Measurements from ENCODE around the gene PTRHD1.

The PTRHD1 gene

GRCh38 chr2:24832073-24832461 is 38.9 kb upstream of the PTRHD1 start:
- in situ Hi-C loops (cut with MboI; ENCODE audit: low pct_unique_long_range_greater_than_20kb, low sequenced_read_pairs) = loop anchor here (25.0 kb wide), 1 partner anchor 420 kb away; no protein-coding TSS in a partner anchor
- no peak for DNase-seq

- DNase-seq = no peak
- in situ Hi-C loops (cut with MboI; ENCODE audit: low pct_unique_long_range_greater_than_20kb, low sequenced_read_pairs) = loop anchor here (25.0 kb wide), 1 partner anchor 419 kb away; no protein-coding TSS in a partner anchor
Observed at GRCh38 chr2:24831221-24832072, 38.3 kb upstream of the PTRHD1 start.

- in situ Hi-C loops (cut with MboI; ENCODE audit: low pct_unique_long_range_greater_than_20kb, low sequenced_read_pairs) = loop anchor here (25.0 kb wide), 1 partner anchor 418 kb away; no protein-coding TSS in a partner anchor
- DNase-seq = no peak
Observed at GRCh38 chr2:24830786-24831185, 37.6 kb upstream of the PTRHD1 start.

- in situ Hi-C loops (cut with MboI; ENCODE audit: low pct_unique_long_range_greater_than_20kb, low sequenced_read_pairs) = loop anchor here (25.0 kb wide), 1 partner anchor 418 kb away; no protein-coding TSS in a partner anchor
- DNase-seq = no peak
Observed at GRCh38 chr2:24830351-24830750, 37.2 kb upstream of the PTRHD1 start.

GRCh38 chr2:24828238-24828996 is 35.2 kb upstream of the PTRHD1 start:
- in situ Hi-C loops (cut with MboI; ENCODE audit: low pct_unique_long_range_greater_than_20kb, low sequenced_read_pairs) = loop anchor here (25.0 kb wide), 1 partner anchor 416 kb away; no protein-coding TSS in a partner anchor
- DNase-seq = no peak

- peak; percentile 77 for DNase-seq
- in situ Hi-C loops (cut with MboI; ENCODE audit: low pct_unique_long_range_greater_than_20kb, low sequenced_read_pairs) = loop anchor here (25.0 kb wide), 1 partner anchor 415 kb away; no protein-coding TSS in a partner anchor
Observed at GRCh38 chr2:24827321-24828237, 34.4 kb upstream of the PTRHD1 start.

- DNase-seq = no peak
- in situ Hi-C loops (cut with MboI; ENCODE audit: low pct_unique_long_range_greater_than_20kb, low sequenced_read_pairs) = loop anchor here (25.0 kb wide), 1 partner anchor 414 kb away; no protein-coding TSS in a partner anchor
Observed at GRCh38 chr2:24826773-24827145, 33.6 kb upstream of the PTRHD1 start.

GRCh38 chr2:24825883-24826772 is 32.9 kb upstream of the PTRHD1 start:
- in situ Hi-C loops (cut with MboI; ENCODE audit: low pct_unique_long_range_greater_than_20kb, low sequenced_read_pairs) = loop anchor here (25.0 kb wide), 1 partner anchor 414 kb away; no protein-coding TSS in a partner anchor
- no peak for DNase-seq

GRCh38 chr2:24824966-24825882 is 32.0 kb upstream of the PTRHD1 start:
- peak; percentile 48 for DNase-seq

GRCh38 chr2:24824071-24824588 is 30.9 kb upstream of the PTRHD1 start:
- in situ Hi-C loops (cut with MboI; ENCODE audit: low pct_unique_long_range_greater_than_20kb, low sequenced_read_pairs) = no loop called here
- DNase-seq = no peak

More at GRCh38 chr2:24824966-24825882, 32.0 kb upstream of the PTRHD1 start:
- in situ Hi-C loops (cut with MboI; ENCODE audit: low pct_unique_long_range_greater_than_20kb, low sequenced_read_pairs) = loop anchor here (25.0 kb wide), 1 partner anchor 413 kb away; no protein-coding TSS in a partner anchor

- DNase-seq = no peak
- in situ Hi-C loops (cut with MboI; ENCODE audit: low pct_unique_long_range_greater_than_20kb, low sequenced_read_pairs) = no loop called here
Observed at GRCh38 chr2:24822049-24822706, 29.0 kb upstream of the PTRHD1 start.

- in situ Hi-C loops (cut with MboI; ENCODE audit: low pct_unique_long_range_greater_than_20kb, low sequenced_read_pairs) = no loop called here
- no peak for DNase-seq
Observed at GRCh38 chr2:24821433-24821891, 28.3 kb upstream of the PTRHD1 start.

GRCh38 chr2:24820598-24821432 is 27.6 kb upstream of the PTRHD1 start:
- in situ Hi-C loops (cut with MboI; ENCODE audit: low pct_unique_long_range_greater_than_20kb, low sequenced_read_pairs) = no loop called here
- no peak for DNase-seq

- no peak for DNase-seq
- in situ Hi-C loops (cut with MboI; ENCODE audit: low pct_unique_long_range_greater_than_20kb, low sequenced_read_pairs) = no loop called here
Observed at GRCh38 chr2:24820175-24820513, 27.0 kb upstream of the PTRHD1 start.

- in situ Hi-C loops (cut with MboI; ENCODE audit: low pct_unique_long_range_greater_than_20kb, low sequenced_read_pairs) = no loop called here
- DNase-seq = no peak
Observed at GRCh38 chr2:24819442-24820174, 26.4 kb upstream of the PTRHD1 start.

Data from KBM-7 (cell line).